Ectodermal cell (in vitro differentiated cells): Measurements from ENCODE around the gene CDSN.

Experiments used
- H3K27ac ChIP-seq: 2 replicates; pipeline ENCODE4 v1.7.0; 2013; ENCODE audit warnings: mild to moderate bottlenecking, low read depth, low read length; ENCODE audit not compliant: insufficient read depth, poor library complexity, severe bottlenecking
- H3K27me3 ChIP-seq: 2 replicates; pipeline ENCODE4 v1.7.0; 2013; ENCODE audit warnings: mild to moderate bottlenecking, low read length; ENCODE audit not compliant: insufficient read depth, control insufficient read depth, poor library complexity, severe bottlenecking
- H3K36me3 ChIP-seq: one replicate; pipeline ENCODE4 v1.7.0; 2013; ENCODE audit warnings: low read length; ENCODE audit not compliant: control insufficient read depth, insufficient read depth
- H3K4me1 ChIP-seq: one replicate; pipeline ENCODE4 v1.7.0; 2013; ENCODE audit warnings: low read length; ENCODE audit not compliant: control insufficient read depth, insufficient read depth
- H3K4me3 ChIP-seq: 2 replicates; pipeline ENCODE4 v1.7.0; 2013; ENCODE audit warnings: low read depth, low read length, control low read depth; ENCODE audit not compliant: insufficient read depth
- H3K9me3 ChIP-seq: 2 replicates; pipeline ENCODE4 v1.7.0; 2013; ENCODE audit warnings: mild to moderate bottlenecking, low read length, moderate library complexity; ENCODE audit not compliant: control insufficient read depth
- WGBS, 2 experiments: methylation state at CpG; one replicate each; pipeline ENCODE4 v1.1.7; 2013; ENCODE audit warnings: missing lambda C conversion rate in 2 of 2; 5-methylcytosine and 5-hydroxymethylcytosine counted together

Gene CDSN

GRCh38 chr6:31144296-31144969 is 24.2 kb upstream of the CDSN start:
- Histone ChIP-seq H3K36me3 (peaks cover 8% of the 10 kb centered on the region), H3K4me3 (no peak overlapping the region), H3K27ac (no peak overlapping the region), H3K4me1 (peaks cover 14% of the 10 kb centered on the region), H3K9me3 (no peaks in the 10 kb centered on the region), H3K27me3 (no peaks in the 10 kb centered on the region)
- 94 to 97% methylated on average over 18 of the region's 18 CpGs for WGBS, 2 experiments

GRCh38 chr6:31143148-31143547 is 22.9 kb upstream of the CDSN start:
- Histone ChIP-seq H3K27ac (no peak overlapping the region), H3K4me3 (no peak overlapping the region), H3K4me1 (peaks cover 14% of the 10 kb centered on the region), H3K9me3 (no peaks in the 10 kb centered on the region), H3K27me3 (no peaks in the 10 kb centered on the region), H3K36me3 (peaks cover 8% of the 10 kb centered on the region)
- 26 to 29% methylated on average over 11 of the region's 11 CpGs for WGBS, 2 experiments

GRCh38 chr6:31142361-31142761 is 22.1 kb upstream of the CDSN start:
- WGBS, 2 experiments = 51 to 55% methylated on average over 2 of the region's 2 CpGs
- Histone ChIP-seq H3K27ac (no peak overlapping the region), H3K4me1 (peaks cover 14% of the 10 kb centered on the region), H3K4me3 (no peak overlapping the region), H3K27me3 (no peaks in the 10 kb centered on the region), H3K9me3 (no peaks in the 10 kb centered on the region), H3K36me3 (peaks cover 8% of the 10 kb centered on the region)

GRCh38 chr6:31140643-31141042 is 20.4 kb upstream of the CDSN start:
- Histone ChIP-seq H3K27me3 (no peaks in the 10 kb centered on the region), H3K4me1 (peaks cover 14% of the 10 kb centered on the region), H3K27ac (no peak overlapping the region), H3K9me3 (no peaks in the 10 kb centered on the region), H3K36me3 (peaks cover 8% of the 10 kb centered on the region), H3K4me3 (no peak overlapping the region)
- 89 to 90% methylated on average over 15 of the region's 15 CpGs for WGBS, 2 experiments

GRCh38 chr6:31139599-31139998 is 19.4 kb upstream of the CDSN start:
- H3K9me3 ChIP-seq = no peaks in the 10 kb centered on the region
- H3K36me3 ChIP-seq = peaks cover 3% of the 10 kb centered on the region
- no peaks in the 10 kb centered on the region for H3K27me3 ChIP-seq
- no peak overlapping the region for H3K27ac ChIP-seq
- no peak overlapping the region for H3K4me3 ChIP-seq
- 20 to 22% methylated on average over 4 of the region's 4 CpGs for WGBS, 2 experiments
- H3K4me1 ChIP-seq = peaks cover 14% of the 10 kb centered on the region

- no peak within 1 kb of the TSS for H3K27ac ChIP-seq
- peaks cover 3% of the 10 kb centered on the region for H3K36me3 ChIP-seq
- peaks cover 14% of the 10 kb centered on the region for H3K4me1 ChIP-seq
- 91 to 93% methylated on average over 4 of the region's 4 CpGs for WGBS, 2 experiments
- no peaks in the 10 kb centered on the region for H3K9me3 ChIP-seq
- H3K27me3 ChIP-seq = no peaks in the 10 kb centered on the region
- no peak within 1 kb of the TSS for H3K4me3 ChIP-seq
Measured at GRCh38 chr6:31138982-31139381, 18.7 kb upstream of the CDSN start, which contains the start of gene PSORS1C2. Gene PSORS1C2 (minus strand): TSS chr6:31139066. CDS start chr6:31139026, 40 bp downstream.

- no peaks in the 10 kb centered on the region for H3K4me1 ChIP-seq
- 86 to 89% methylated on average over 10 of the region's 10 CpGs for WGBS, 2 experiments
- no peak overlapping the region for H3K4me3 ChIP-seq
- H3K27me3 ChIP-seq = no peaks in the 10 kb centered on the region
- H3K27ac ChIP-seq = no peak overlapping the region
- H3K36me3 ChIP-seq = no peaks in the 10 kb centered on the region
- no peaks in the 10 kb centered on the region for H3K9me3 ChIP-seq
Measured at GRCh38 chr6:31135710-31136109, 15.5 kb upstream of the CDSN start.

- no peaks in the 10 kb centered on the region for H3K36me3 ChIP-seq
- no peaks in the 10 kb centered on the region for H3K9me3 ChIP-seq
- H3K4me3 ChIP-seq = no peak overlapping the region
- 75 to 77% methylated on average over 6 of the region's 6 CpGs for WGBS, 2 experiments
- H3K27ac ChIP-seq = no peak overlapping the region
- H3K27me3 ChIP-seq = no peaks in the 10 kb centered on the region
- no peaks in the 10 kb centered on the region for H3K4me1 ChIP-seq
Measured at GRCh38 chr6:31132806-31133205, 12.6 kb upstream of the CDSN start.

GRCh38 chr6:31131595-31131994 is 11.3 kb upstream of the CDSN start:
- Histone ChIP-seq H3K4me3 (no peak overlapping the region), H3K27me3 (no peaks in the 10 kb centered on the region), H3K4me1 (no peaks in the 10 kb centered on the region), H3K36me3 (no peaks in the 10 kb centered on the region), H3K9me3 (no peaks in the 10 kb centered on the region), H3K27ac (no peak overlapping the region)
- 87 to 88% methylated on average over 3 of the region's 3 CpGs for WGBS, 2 experiments

GRCh38 chr6:31130751-31131150 is 10.5 kb upstream of the CDSN start:
- H3K4me3 ChIP-seq = no peak overlapping the region
- no peaks in the 10 kb centered on the region for H3K9me3 ChIP-seq
- H3K27me3 ChIP-seq = no peaks in the 10 kb centered on the region
- no peak overlapping the region for H3K27ac ChIP-seq
- WGBS, 2 experiments = 90 to 96% methylated on average over 3 of the region's 3 CpGs
- H3K36me3 ChIP-seq = no peaks in the 10 kb centered on the region
- no peaks in the 10 kb centered on the region for H3K4me1 ChIP-seq
